ENCODE data around the gene IGF2BP2. TPM values are rescaled to one million over a fixed set of nuclear protein-coding genes. Genes with fewer than 3 reads are reported as not detected.

IGF2BP2 gene
- total and polyA plus RNA-seq, 11 donors = 5.9 to 21.8 (median 16.8) TPM

GRCh38 chr3:185647880-185648210, 177.0 kb downstream of the IGF2BP2 start:
- Histone ChIP-seq H3K27ac (no peak overlapping the region), H3K4me3 (no peak overlapping the region), H3K27me3 (no peaks in the 10 kb centered on the region), H3K36me3 (peaks cover 0 to 19% (median 0%) of the 10 kb centered on the region in 9 donors), H3K9me3 (no peaks in the 10 kb centered on the region), H3K4me1 (peaks cover 0 to 4% (median 0%) of the 10 kb centered on the region in 12 donors)
- DNase-seq (no peak), ATAC-seq (no peak)
- 95 to 99% (median 97%) methylated on average over 10 of the region's 10 CpGs for WGBS, 4 donors
- TF ChIP-seq POLR2A (IDR thresholded peaks at IDR 0.05) = no peak
- TF ChIP-seq CTCF (IDR thresholded peaks at IDR 0.05) = no peak
- intact Hi-C loops (cut with DNase I) = no loop called here

DNA sequence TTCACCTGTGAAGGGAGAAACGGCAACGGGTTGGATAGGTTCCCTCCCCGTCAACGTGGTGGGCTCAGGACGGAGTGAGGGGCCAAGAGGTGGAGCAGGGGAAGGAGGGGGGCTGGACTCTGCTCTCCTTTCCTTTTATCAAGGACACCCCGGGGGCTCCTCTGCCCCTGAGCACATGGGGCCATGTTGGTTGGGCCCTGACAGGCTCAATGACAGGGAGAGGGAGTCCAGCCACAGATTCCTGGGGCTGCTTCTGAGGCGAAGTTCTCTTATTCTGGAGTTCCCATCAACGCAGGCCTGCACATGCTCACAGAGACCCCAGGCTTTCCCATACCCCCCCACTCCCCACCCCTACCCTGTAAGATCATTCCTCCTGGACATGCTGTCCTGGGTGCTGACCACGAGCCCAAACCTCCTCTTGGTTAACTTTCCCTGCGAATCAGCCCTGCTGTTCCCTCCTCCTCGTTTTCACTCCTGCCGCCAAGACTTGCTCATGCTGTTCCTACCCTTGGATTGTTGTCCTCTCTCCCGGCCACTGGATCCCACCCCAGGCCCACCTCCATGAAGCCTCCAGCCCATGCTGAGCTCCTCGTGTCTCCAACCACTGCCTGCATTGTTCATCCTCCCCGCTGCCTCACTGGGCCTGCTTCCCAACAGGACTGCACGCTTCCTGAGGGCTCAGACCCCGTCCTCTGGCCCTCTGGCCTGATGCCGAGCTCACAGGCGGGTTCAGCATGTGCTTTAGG, 177.5 kb downstream of the IGF2BP2 start:
- Histone ChIP-seq H3K4me3 (no peak overlapping the region), H3K4me1 (peaks cover 0 to 4% (median 0%) of the 10 kb centered on the region in 12 donors), H3K27me3 (no peaks in the 10 kb centered on the region), H3K36me3 (peaks cover 0 to 19% (median 0%) of the 10 kb centered on the region in 9 donors), H3K9me3 (no peaks in the 10 kb centered on the region), H3K27ac (no peak overlapping the region)
- no peak for DNase-seq
- WGBS, 4 donors = 88 to 91% (median 90%) methylated on average over 19 of the region's 19 CpGs
- no peak for TF ChIP-seq CTCF (IDR thresholded peaks at IDR 0.05)
- TF ChIP-seq POLR2A (IDR thresholded peaks at IDR 0.05) = no peak
- intact Hi-C loops (cut with DNase I) = no loop called here
- no peak for ATAC-seq

DNA sequence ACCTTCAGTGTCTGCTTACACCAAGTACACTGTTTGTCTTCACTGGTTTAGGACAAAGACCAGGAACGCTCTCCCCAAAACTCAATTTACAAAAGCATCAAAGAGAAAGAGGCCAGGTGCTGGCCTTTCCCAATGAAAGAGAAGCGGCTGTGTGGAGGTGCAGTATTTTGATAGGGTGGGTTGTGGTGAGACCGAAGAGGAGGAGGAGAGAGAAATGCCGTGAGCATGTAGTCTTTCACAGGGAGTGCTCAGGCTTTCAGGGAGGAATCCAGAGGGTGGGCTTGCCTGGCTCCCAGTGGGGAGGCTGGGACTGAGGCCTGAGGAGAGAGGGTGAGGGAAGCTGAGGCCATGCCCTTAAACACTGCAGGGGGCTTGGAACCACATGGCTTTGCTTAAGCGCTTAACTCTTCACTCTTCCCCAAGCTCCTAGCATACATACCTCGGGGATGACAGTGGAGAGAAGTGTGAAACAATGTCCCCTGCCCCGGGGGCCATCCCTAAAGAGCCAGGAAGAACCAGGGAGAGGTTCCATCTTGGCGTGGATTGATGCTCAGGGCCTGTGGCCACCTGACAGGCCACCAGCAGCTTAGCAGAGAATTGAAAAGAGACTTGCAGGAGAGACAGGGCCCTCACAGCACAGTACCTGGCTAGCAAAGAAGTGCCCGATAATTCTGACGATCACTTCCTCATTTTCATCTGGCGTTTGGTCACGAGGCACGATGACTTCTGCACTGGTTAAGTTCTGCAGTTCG, 178.3 kb downstream of the IGF2BP2 start:
- no peak for TF ChIP-seq POLR2A (IDR thresholded peaks at IDR 0.05)
- TF ChIP-seq CTCF (IDR thresholded peaks at IDR 0.05) = no peak
- no peaks in the 10 kb centered on the region for H3K9me3 ChIP-seq
- 77 to 90% (median 82%) methylated on average over 14 of the region's 14 CpGs for WGBS, 4 donors

More for the DNA sequence above, 178.3 kb downstream of the IGF2BP2 start:
- intact Hi-C loops (cut with DNase I) = no loop called here
- no peak for DNase-seq
- no peak for ATAC-seq
- H3K27me3 ChIP-seq = no peaks in the 10 kb centered on the region
- no peak overlapping the region for H3K27ac ChIP-seq
- no peak overlapping the region for H3K4me3 ChIP-seq
- peaks cover 0 to 19% (median 0%) of the 10 kb centered on the region in 9 donors for H3K36me3 ChIP-seq
- peaks cover 0 to 4% (median 0%) of the 10 kb centered on the region in 12 donors for H3K4me1 ChIP-seq
